ENCODE measurements around the gene GABARAPL2. TPM values are rescaled to one million over a fixed set of nuclear protein-coding genes. Genes with fewer than 3 reads are reported as not detected.
"Not testable (repeated sequence)": the region's sequence is repeated elsewhere in the genome, so short reads cannot be mapped to it uniquely, and the experiment has no call there.

Gene GABARAPL2
- total RNA-seq, 1 experiment from 2014 or later, result 76.9 TPM

DNA sequence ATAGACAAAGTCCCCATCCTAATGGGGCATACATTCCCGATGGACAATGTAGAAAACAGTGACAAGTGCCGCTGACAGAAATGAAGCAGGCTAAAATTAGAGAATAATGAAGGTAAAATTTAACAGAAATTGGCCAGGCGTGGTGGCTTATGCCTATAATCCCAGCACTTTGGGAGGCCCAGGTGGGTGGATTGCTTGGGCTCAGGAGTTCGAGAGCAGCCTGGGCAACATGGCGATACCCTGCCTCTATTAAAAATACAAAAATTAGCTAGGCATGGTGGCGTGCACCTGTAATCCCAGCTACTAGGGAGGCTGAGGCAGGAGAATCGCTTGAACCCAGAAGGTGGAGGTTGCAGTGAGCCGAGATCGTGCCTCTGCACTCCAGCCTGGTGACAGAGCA, 17.7 kb upstream of the GABARAPL2 start:
- CTCF ChIA-PET, result interaction anchor here (1.1 kb wide), 1 partner anchor 31 kb away, joined by 5 read pairs; no protein-coding TSS in a partner anchor
- DNase-seq (ENCODE audit: low read depth, low spot score); H3K4me3 ChIP-seq (replicated peaks in 1 of 2; ENCODE audit: low read depth in 1 of 2, low read length in 2 of 2); ATAC-seq; POLR2A ChIA-PET; H3K9ac ChIP-seq (ENCODE audit: low read length); RAD21 ChIA-PET (ENCODE audit: low non-redundant PET in 1 of 2, low total read pairs in 2 of 2, uncharacterized antibody in 2 of 2, unreplicated experiment in 2 of 2); H3K4me1 ChIP-seq (ENCODE audit: control insufficient read depth in 1 of 2, insufficient read depth in 2 of 2, low read length in 2 of 2); H3K9me3 ChIP-seq (ENCODE audit: control insufficient read depth in 1 of 2, insufficient read depth in 1 of 2, low read depth in 1 of 2, low read length in 2 of 2); H3K4me2 ChIP-seq (ENCODE audit: low read length); H3K79me2 ChIP-seq (ENCODE audit: insufficient read depth, low read length); BruUV-seq (replicated peaks); H3K36me3 ChIP-seq (ENCODE audit: control insufficient read depth in 1 of 2, insufficient read depth in 2 of 2, low read length in 2 of 2); H3K27ac ChIP-seq (ENCODE audit: low read depth, low read length); H2AFZ ChIP-seq (ENCODE audit: low read depth, low read length, poor library complexity, severe bottlenecking); H3K9me2 ChIP-seq (ENCODE audit: insufficient read depth); H3K27me3 ChIP-seq (ENCODE audit: insufficient read depth, low read length); intact Hi-C loops (cut with micrococcal nuclease); H4K20me1 ChIP-seq (ENCODE audit: insufficient read depth): not testable (repeated sequence)

DNA sequence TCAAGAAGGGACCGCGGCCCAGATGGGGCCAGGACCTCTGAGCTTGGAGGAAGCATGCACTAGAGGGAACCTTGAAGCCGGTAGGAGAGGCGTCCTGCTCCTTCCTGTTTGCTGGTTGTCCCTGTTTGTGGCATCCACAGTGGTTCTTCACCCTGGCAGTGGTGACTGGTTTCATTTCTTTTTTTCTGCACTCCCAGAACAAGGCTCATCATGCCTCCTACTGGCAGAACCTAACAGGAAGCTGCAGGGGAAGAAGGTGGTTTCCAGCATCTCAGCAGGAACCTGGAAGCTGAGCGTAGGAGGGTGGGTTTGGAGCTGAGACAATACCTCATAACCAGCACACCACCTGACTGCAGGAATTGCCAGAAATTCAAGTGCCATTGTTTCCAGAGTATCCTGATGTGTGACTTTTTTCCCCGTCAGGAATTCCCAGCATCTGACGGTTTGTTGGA, 15.9 kb upstream of the GABARAPL2 start:
- Histone ChIP-seq H3K9me3 (ENCODE audit: control insufficient read depth in 1 of 2, insufficient read depth in 1 of 2, low read depth in 1 of 2, low read length in 2 of 2) (no peaks in the 10 kb centered on the region), H3K9ac (ENCODE audit: low read length) (no peak overlapping the region), H3K27ac (ENCODE audit: low read depth, low read length) (no peak overlapping the region), H3K4me1 (ENCODE audit: control insufficient read depth in 1 of 2, insufficient read depth in 2 of 2, low read length in 2 of 2) (peaks cover 2 to 11% of the 10 kb centered on the region in 2 experiments; a peak in 2 of 4 replicates), H3K4me2 (ENCODE audit: low read length) (no peak overlapping the region), H4K20me1 (ENCODE audit: insufficient read depth) (no peaks in the 10 kb centered on the region), H3K4me3 (replicated peaks in 1 of 2; ENCODE audit: low read depth in 1 of 2, low read length in 2 of 2) (no peak overlapping the region), H3K27me3 (ENCODE audit: insufficient read depth, low read length) (no peaks in the 10 kb centered on the region), H3K79me2 (ENCODE audit: insufficient read depth, low read length) (no peaks in the 10 kb centered on the region), H3K9me2 (ENCODE audit: insufficient read depth) (no peaks in the 10 kb centered on the region), H2AFZ (ENCODE audit: low read depth, low read length, poor library complexity, severe bottlenecking) (no peak overlapping the region), H3K36me3 (ENCODE audit: control insufficient read depth in 1 of 2, insufficient read depth in 2 of 2, low read length in 2 of 2) (no peaks in the 10 kb centered on the region)
- intact Hi-C loops (cut with micrococcal nuclease), result loop anchor here (1.0 to 2.0 kb wide), 3 partner anchors 32 to 85 kb away; partner anchors contain the start of gene TMEM170A
- ATAC-seq (peak; percentile 38), DNase-seq (ENCODE audit: low read depth, low spot score) (no peak)
- TF ChIP-seq FOSL1 (IDR thresholded peaks at IDR 0.05; ENCODE audit: low read depth), result no peak
- TF ChIP-seq, protein P1, sequence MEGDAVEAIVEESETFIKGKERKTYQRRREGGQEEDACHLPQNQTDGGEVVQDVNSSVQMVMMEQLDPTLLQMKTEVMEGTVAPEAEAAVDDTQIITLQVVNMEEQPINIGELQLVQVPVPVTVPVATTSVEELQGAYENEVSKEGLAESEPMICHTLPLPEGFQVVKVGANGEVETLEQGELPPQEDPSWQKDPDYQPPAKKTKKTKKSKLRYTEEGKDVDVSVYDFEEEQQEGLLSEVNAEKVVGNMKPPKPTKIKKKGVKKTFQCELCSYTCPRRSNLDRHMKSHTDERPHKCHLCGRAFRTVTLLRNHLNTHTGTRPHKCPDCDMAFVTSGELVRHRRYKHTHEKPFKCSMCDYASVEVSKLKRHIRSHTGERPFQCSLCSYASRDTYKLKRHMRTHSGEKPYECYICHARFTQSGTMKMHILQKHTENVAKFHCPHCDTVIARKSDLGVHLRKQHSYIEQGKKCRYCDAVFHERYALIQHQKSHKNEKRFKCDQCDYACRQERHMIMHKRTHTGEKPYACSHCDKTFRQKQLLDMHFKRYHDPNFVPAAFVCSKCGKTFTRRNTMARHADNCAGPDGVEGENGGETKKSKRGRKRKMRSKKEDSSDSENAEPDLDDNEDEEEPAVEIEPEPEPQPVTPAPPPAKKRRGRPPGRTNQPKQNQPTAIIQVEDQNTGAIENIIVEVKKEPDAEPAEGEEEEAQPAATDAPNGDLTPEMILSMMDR (IDR thresholded peaks at IDR 0.05 in 2 of 3, conservative IDR thresholded peaks at IDR 0.05 in 1 of 3; ENCODE audit: borderline replicate concordance in 1 of 3, insufficient read depth in 1 of 3, low read depth in 2 of 3, low read length in 2 of 3), result peak; percentile 55 to 65 (median 58); a peak in 5 of 6 replicates
- TF ChIP-seq POLR2AphosphoS5 (IDR thresholded peaks at IDR 0.05; ENCODE audit: low read depth, low read length), result no peak
- TF ChIP-seq EZH2 (IDR thresholded peaks at IDR 0.05), result no peak
- TF ChIP-seq CEBPB (IDR thresholded peaks at IDR 0.05; ENCODE audit: low read depth), result no peak
- no peak for TF ChIP-seq EGR1 (IDR thresholded peaks at IDR 0.05; ENCODE audit: low read depth)
- TF ChIP-seq, protein P2, sequence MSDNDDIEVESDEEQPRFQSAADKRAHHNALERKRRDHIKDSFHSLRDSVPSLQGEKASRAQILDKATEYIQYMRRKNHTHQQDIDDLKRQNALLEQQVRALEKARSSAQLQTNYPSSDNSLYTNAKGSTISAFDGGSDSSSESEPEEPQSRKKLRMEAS (IDR thresholded peaks at IDR 0.05), result no peak
- TF ChIP-seq CBX3 (IDR thresholded peaks at IDR 0.05; ENCODE audit: low read depth), result no peak
- peak; percentile 73 for TF ChIP-seq RAD21 (IDR thresholded peaks at IDR 0.05; ENCODE audit: low read depth)
- ChIA-PET RAD21 (ENCODE audit: low non-redundant PET in 1 of 2, low total read pairs in 2 of 2, uncharacterized antibody in 2 of 2, unreplicated experiment in 2 of 2) (no interaction called here), CTCF (interaction anchor here (0.6 to 2.6 kb wide), 9 partner anchors 9 to 351 kb away, joined by 3 to 12 read pairs (median 4); no protein-coding TSS in a partner anchor), POLR2A (no interaction called here)
- no TSS peak for BruUV-seq (replicated peaks)

All from HCT116 (cell line).